ENCODE data around the gene HIPK2.

HIPK2 gene

DNA sequence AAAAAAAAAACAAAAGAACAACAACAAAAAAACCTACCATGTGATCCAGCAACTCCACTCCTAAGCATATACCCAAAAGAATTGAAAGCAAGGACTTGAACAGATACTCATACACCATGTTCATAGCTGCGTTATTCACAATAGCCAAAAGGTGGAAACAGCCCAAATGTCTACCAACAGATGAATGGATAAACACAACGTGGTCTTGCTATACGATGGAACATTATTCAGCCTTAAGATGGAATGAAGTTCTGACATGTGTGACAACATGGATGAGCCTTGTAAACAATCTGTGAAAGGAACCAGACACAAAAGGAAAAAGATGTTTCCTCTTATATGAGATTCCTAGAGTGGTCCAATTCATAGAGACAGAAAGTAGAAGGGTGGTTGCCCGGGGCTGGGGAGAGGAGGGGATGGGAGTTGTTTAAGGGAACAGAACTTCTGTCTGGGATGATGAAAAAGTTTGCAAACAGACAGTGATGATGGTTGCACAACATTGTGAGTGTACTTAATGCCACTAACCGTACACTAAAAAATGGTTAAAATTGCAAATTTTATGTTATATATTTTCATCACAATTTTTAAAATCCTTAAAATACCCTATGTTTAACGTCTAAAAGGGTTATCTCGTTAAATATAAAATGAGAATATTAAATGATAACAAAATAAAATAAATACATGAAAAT is 242.7 kb downstream of the HIPK2 start:
- Histone ChIP-seq H3K4me1 (ENCODE audit: control insufficient read depth in 2 of 2, insufficient read depth in 2 of 2, low read length in 2 of 2) (no peaks in the 10 kb centered on the region), H3K27me3 (ENCODE audit: control insufficient read depth in 2 of 2, insufficient read depth in 2 of 2, low read length in 2 of 2) (no peaks in the 10 kb centered on the region), H3K9me3 (ENCODE audit: control insufficient read depth in 2 of 2, low read length in 2 of 2) (no peaks in the 10 kb centered on the region), H3K4me3 (ENCODE audit: low read length in 2 of 2) (no peak overlapping the region), H3K36me3 (ENCODE audit: control insufficient read depth in 2 of 2, insufficient read depth in 2 of 2, low read length in 2 of 2) (no peaks in the 10 kb centered on the region), H3K27ac (ENCODE audit: low read depth in 2 of 2, low read length in 2 of 2) (no peak overlapping the region), H3K9ac (ENCODE audit: low read depth in 1 of 2, low read length in 2 of 2) (no peak overlapping the region)

DNA sequence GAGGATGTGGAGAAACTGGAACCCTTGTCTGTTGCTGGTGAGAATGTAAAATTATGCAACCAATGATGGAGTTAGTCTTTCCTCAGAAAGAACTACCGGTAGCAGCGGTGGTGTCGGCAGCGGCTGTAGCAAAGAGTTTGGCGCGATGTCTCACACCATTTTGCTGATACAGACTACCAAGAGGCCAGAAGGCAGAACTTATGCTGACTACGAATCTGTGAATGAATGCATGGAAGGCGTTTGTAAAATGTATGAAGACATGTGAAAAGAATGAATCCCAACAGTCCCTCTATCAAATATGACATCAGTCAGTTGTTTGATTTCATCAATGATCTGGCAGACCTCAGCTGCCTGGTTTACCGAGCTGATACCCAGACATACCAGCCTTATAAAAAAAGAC is 243.7 kb downstream of the HIPK2 start:
- Histone ChIP-seq H3K27me3 (ENCODE audit: control insufficient read depth in 2 of 2, insufficient read depth in 2 of 2, low read length in 2 of 2) (no peaks in the 10 kb centered on the region), H3K36me3 (ENCODE audit: control insufficient read depth in 2 of 2, insufficient read depth in 2 of 2, low read length in 2 of 2) (no peaks in the 10 kb centered on the region), H3K9me3 (ENCODE audit: control insufficient read depth in 2 of 2, low read length in 2 of 2) (no peaks in the 10 kb centered on the region), H3K4me3 (ENCODE audit: low read length in 2 of 2) (no peak overlapping the region), H3K4me1 (ENCODE audit: control insufficient read depth in 2 of 2, insufficient read depth in 2 of 2, low read length in 2 of 2) (no peaks in the 10 kb centered on the region), H3K27ac (ENCODE audit: low read depth in 2 of 2, low read length in 2 of 2) (no peak overlapping the region), H3K9ac (ENCODE audit: low read depth in 1 of 2, low read length in 2 of 2) (no peak overlapping the region)

DNA sequence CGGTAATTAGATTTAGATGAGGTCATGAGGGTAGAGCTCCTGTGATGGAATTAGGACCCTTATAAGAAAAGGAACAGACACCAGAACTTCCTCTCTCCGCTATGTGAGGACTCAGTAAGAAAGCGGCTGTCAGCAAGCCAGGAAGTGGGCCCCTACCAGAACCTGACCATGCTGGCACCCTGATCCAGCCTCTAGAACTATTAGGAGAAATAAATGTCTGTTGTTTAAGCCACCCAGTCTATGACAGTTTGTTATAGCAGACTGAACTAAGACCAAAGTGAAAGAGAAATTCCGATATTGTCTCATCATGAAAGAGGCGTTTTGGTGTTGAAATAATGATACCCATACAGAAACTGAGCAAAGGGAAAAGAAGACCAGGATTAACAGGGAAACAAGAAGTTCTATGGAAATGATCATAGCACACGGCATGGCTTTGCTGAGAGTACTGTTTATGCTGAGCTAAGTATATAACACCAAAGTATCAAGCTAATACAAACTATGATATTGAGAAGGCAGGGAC is 245.1 kb downstream of the HIPK2 start:
- H3K36me3 ChIP-seq (ENCODE audit: control insufficient read depth in 2 of 2, insufficient read depth in 2 of 2, low read length in 2 of 2), result no peaks in the 10 kb centered on the region
- H3K27ac ChIP-seq (ENCODE audit: low read depth in 2 of 2, low read length in 2 of 2), result no peak overlapping the region
- no peaks in the 10 kb centered on the region for H3K9me3 ChIP-seq (ENCODE audit: control insufficient read depth in 2 of 2, low read length in 2 of 2)
- no peaks in the 10 kb centered on the region for H3K4me1 ChIP-seq (ENCODE audit: control insufficient read depth in 2 of 2, insufficient read depth in 2 of 2, low read length in 2 of 2)
- H3K4me3 ChIP-seq (ENCODE audit: low read length in 2 of 2), result no peak overlapping the region
- H3K27me3 ChIP-seq (ENCODE audit: control insufficient read depth in 2 of 2, insufficient read depth in 2 of 2, low read length in 2 of 2), result no peaks in the 10 kb centered on the region
- no peak overlapping the region for H3K9ac ChIP-seq (ENCODE audit: low read depth in 1 of 2, low read length in 2 of 2)

DNA sequence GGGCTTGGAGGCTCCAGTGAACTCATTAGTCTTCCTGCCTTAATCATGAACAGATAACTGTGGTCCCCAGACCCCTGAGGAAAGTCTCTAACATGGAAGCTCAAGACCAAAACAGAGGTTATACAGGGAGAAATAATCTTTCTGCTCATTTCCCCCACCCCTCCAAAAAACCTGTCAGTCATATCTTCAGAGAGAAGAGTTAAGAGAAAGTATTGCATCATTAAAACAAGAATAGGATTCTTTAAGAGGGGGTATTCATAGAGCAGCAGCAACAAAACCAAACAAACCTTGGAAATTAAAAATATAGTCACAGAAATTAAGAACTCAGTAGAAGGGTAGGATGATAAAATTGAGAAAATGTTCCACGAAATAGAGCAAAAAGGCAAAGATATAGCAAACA is 246.7 kb downstream of the HIPK2 start:
- Histone ChIP-seq H3K27me3 (ENCODE audit: control insufficient read depth in 2 of 2, insufficient read depth in 2 of 2, low read length in 2 of 2) (no peaks in the 10 kb centered on the region), H3K9me3 (ENCODE audit: control insufficient read depth in 2 of 2, low read length in 2 of 2) (no peaks in the 10 kb centered on the region), H3K27ac (ENCODE audit: low read depth in 2 of 2, low read length in 2 of 2) (no peak overlapping the region), H3K36me3 (ENCODE audit: control insufficient read depth in 2 of 2, insufficient read depth in 2 of 2, low read length in 2 of 2) (no peaks in the 10 kb centered on the region), H3K9ac (ENCODE audit: low read depth in 1 of 2, low read length in 2 of 2) (no peak overlapping the region), H3K4me3 (ENCODE audit: low read length in 2 of 2) (no peak overlapping the region), H3K4me1 (ENCODE audit: control insufficient read depth in 2 of 2, insufficient read depth in 2 of 2, low read length in 2 of 2) (no peaks in the 10 kb centered on the region)

DNA sequence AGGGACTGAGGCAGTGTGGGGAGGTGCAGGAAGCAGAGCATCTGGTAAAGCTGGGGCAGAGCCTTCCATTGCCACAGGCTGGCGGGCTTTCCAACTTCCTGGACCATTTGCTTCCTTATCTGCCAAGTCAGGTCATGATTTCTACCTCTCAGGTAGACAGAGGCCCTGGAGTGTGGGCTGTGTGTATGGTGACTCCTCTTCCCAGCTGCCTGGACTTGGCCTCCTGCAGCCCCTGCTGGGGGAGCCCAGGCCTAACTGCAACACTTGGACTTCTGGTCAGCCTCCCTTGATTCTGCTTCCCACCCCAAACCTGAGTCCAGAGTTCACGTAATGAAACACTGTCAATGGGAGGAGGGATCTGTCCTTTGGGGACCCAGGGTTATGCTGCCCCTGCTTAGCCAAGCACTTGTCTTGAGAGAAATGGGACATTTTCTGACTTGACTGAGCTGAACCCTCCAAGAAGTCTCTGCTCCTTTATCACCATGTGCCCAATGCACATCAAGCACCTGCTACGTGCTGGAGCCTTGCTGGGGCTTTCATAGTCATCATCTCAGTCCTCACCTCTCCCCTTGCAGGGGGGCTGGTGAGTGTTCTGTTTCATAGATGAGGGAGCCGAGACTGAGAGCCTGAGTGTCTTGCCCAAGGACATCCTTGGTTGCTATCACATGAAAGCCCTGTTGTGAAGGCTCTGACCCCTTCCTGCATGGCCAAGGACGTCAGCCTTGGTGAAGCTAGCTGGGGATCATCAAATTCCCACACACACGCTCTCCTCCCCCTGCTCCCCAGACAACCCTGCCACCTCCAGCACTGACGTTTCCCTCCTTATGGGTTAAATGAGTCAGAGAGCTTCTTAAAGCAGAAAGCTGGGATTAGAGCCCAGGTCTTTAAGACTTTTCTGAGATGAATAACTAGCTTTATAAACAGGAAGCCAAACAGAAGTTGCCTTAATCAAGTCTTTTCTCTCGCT is 250.9 kb downstream of the HIPK2 start:
- Histone ChIP-seq H3K27me3 (ENCODE audit: control insufficient read depth in 2 of 2, insufficient read depth in 2 of 2, low read length in 2 of 2) (peaks cover 8 to 18% of the 10 kb centered on the region in 2 donors), H3K4me1 (ENCODE audit: control insufficient read depth in 2 of 2, insufficient read depth in 2 of 2, low read length in 2 of 2) (no peaks in the 10 kb centered on the region), H3K9me3 (ENCODE audit: control insufficient read depth in 2 of 2, low read length in 2 of 2) (no peaks in the 10 kb centered on the region), H3K36me3 (ENCODE audit: control insufficient read depth in 2 of 2, insufficient read depth in 2 of 2, low read length in 2 of 2) (no peaks in the 10 kb centered on the region), H3K27ac (ENCODE audit: low read depth in 2 of 2, low read length in 2 of 2) (no peak overlapping the region), H3K4me3 (ENCODE audit: low read length in 2 of 2) (no peak overlapping the region), H3K9ac (ENCODE audit: low read depth in 1 of 2, low read length in 2 of 2) (no peak overlapping the region)

DNA sequence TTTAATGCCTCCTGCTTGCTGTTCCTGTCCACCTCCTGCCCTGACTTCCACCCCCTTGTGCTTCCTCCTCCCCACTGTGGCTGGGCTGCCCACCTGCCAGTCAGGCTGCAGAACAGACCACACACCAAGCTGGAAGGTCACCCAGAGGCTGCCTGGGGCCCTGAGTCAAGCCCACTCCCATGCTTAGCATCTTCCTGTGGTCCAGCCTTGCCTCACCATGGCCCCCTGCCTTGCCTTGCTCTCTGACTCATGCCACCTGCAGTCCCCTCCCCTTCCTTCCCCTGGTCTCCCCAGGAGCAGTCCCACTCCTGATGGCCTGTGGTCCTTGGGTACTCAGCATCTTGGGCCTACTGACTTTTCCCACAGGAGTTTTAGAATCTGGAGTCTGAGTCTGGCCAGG is 252.0 kb downstream of the HIPK2 start:
- Histone ChIP-seq H3K4me3 (ENCODE audit: low read length in 2 of 2) (no peak overlapping the region), H3K36me3 (ENCODE audit: control insufficient read depth in 2 of 2, insufficient read depth in 2 of 2, low read length in 2 of 2) (no peaks in the 10 kb centered on the region), H3K4me1 (ENCODE audit: control insufficient read depth in 2 of 2, insufficient read depth in 2 of 2, low read length in 2 of 2) (no peaks in the 10 kb centered on the region), H3K9ac (ENCODE audit: low read depth in 1 of 2, low read length in 2 of 2) (no peak overlapping the region), H3K9me3 (ENCODE audit: control insufficient read depth in 2 of 2, low read length in 2 of 2) (no peaks in the 10 kb centered on the region), H3K27ac (ENCODE audit: low read depth in 2 of 2, low read length in 2 of 2) (no peak overlapping the region), H3K27me3 (ENCODE audit: control insufficient read depth in 2 of 2, insufficient read depth in 2 of 2, low read length in 2 of 2) (peaks cover 15 to 26% of the 10 kb centered on the region in 2 donors)

DNA sequence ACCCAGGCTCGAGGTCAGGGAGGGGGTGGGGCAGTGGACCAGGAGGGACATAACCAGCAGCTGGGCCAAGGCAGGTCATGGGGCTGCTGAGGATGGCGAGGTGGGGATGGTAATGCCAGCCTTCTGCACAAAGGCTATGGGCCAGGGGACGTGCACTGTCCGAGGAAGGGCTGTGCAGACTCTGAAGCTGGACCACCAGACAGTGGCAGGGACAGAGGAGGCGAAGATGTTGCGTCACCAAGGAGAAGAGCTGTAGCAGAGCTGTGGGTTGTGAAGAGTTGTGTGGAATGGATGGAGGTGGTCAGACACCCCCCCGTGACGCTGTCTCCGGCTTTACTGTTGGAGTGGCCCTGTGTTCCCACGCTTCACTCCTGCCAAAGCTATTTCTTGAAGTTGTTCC is 252.6 kb downstream of the HIPK2 start:
- no peak overlapping the region for H3K4me3 ChIP-seq (ENCODE audit: low read length in 2 of 2)
- no peaks in the 10 kb centered on the region for H3K9me3 ChIP-seq (ENCODE audit: control insufficient read depth in 2 of 2, low read length in 2 of 2)
- H3K27me3 ChIP-seq (ENCODE audit: control insufficient read depth in 2 of 2, insufficient read depth in 2 of 2, low read length in 2 of 2), result peaks cover 15 to 26% of the 10 kb centered on the region in 2 donors
- no peak overlapping the region for H3K9ac ChIP-seq (ENCODE audit: low read depth in 1 of 2, low read length in 2 of 2)
- H3K4me1 ChIP-seq (ENCODE audit: control insufficient read depth in 2 of 2, insufficient read depth in 2 of 2, low read length in 2 of 2), result no peaks in the 10 kb centered on the region
- H3K36me3 ChIP-seq (ENCODE audit: control insufficient read depth in 2 of 2, insufficient read depth in 2 of 2, low read length in 2 of 2), result no peaks in the 10 kb centered on the region
- no peak overlapping the region for H3K27ac ChIP-seq (ENCODE audit: low read depth in 2 of 2, low read length in 2 of 2)

DNA sequence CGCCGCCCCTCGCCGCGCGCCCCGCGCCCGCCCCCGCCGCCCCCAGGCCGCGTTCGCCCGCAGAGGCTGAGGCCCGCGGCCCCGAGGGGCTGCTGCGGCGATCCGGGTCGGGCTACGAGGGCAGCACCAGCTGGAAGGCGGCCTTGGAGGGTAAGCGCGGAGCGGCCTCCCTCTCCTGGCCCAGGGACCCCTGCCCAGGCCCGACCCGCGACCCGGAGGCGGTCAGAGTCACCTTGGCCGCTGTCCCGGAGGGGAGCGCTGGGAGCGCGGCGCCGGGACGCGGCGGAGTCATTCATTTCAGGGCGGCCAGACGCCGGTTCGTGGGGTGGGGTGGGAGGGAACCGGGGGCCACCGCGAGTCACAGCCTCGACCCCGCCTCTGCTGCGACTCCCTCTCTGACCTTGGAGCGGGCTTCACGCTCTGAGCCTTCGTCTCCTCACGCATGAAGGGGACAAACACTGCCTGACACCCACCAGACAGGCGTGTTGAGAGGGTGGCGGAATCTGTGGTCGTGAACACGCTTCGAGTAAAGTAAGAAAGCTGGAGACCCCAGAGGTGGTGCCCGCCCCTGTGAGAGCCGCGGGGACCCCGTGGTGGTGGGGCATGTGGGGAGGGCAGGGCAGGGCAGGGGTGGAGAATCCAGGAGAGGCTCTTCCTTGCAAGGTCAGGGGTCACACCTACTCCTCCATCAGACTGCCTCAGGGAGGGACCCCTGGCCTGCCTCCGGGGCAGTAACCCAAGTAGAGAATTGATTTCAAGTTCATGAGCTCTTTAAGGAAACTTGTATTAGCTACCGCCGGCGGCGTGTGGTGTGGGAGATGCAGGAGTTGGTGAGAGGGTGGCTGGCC is 253.6 kb downstream of the HIPK2 start:
- H3K27me3 ChIP-seq (ENCODE audit: control insufficient read depth in 2 of 2, insufficient read depth in 2 of 2, low read length in 2 of 2), result peaks cover 15 to 26% of the 10 kb centered on the region in 2 donors

DNA sequence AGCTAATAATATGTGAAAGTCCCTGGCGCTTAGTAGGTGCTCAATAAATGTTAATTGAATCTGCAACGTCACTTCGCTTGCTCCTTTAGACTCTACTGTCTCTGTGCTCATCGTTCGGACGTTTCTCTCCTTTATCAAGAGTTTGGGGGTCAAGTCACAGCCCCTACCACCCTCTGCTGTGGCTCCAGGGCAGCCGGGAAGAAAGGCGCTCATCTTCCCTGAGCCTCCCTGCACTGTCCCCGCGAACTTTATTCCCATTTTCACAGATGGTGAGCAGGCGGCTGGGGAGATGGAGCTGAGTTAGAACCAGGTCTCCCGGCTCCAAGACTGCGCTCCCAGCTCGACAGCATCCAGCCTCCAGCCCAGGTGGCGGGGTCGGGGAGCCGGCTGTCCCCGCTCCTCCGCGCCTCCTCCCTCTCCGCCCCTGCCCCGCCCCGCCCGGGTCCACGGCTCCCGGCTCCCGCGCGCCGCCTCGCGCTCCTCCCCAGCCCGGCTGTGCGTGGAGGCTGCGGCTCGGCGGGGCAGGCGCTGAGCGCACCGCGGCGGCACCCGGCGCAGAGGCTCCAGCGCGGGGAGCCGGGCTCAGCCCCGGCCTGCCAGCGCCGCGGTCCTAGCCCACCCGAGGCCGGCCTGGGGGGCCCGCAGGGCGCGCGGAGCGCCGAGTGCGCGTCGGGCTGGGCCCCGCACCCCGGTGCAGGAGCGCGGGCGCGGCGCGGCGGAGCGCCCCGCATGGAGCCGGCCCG is 254.4 kb downstream of the HIPK2 start, which contains the start of gene CLEC2L:
Gene CLEC2L, plus strand, starts transcription at position 487 of the 743 bp plus-strand sequence. Its CDS starts 243 bp downstream, at position 730.
- no peaks in the 10 kb centered on the region for H3K4me1 ChIP-seq (ENCODE audit: control insufficient read depth in 2 of 2, insufficient read depth in 2 of 2, low read length in 2 of 2)
- H3K9me3 ChIP-seq (ENCODE audit: control insufficient read depth in 2 of 2, low read length in 2 of 2), result no peaks in the 10 kb centered on the region
- H3K36me3 ChIP-seq (ENCODE audit: control insufficient read depth in 2 of 2, insufficient read depth in 2 of 2, low read length in 2 of 2), result no peaks in the 10 kb centered on the region
- H3K9ac ChIP-seq (ENCODE audit: low read depth in 1 of 2, low read length in 2 of 2), result no peak within 1 kb of the TSS
- peak within 1 kb of the TSS in 1 of 2 donors; percentile 15 for H3K4me3 ChIP-seq (ENCODE audit: low read length in 2 of 2)
- H3K27me3 ChIP-seq (ENCODE audit: control insufficient read depth in 2 of 2, insufficient read depth in 2 of 2, low read length in 2 of 2), result peaks cover 15 to 26% of the 10 kb centered on the region in 2 donors
- no peak within 1 kb of the TSS for H3K27ac ChIP-seq (ENCODE audit: low read depth in 2 of 2, low read length in 2 of 2)

More for the DNA sequence above, 253.6 kb downstream of the HIPK2 start:
- no peak overlapping the region for H3K27ac ChIP-seq (ENCODE audit: low read depth in 2 of 2, low read length in 2 of 2)
- H3K36me3 ChIP-seq (ENCODE audit: control insufficient read depth in 2 of 2, insufficient read depth in 2 of 2, low read length in 2 of 2), result no peaks in the 10 kb centered on the region
- H3K4me1 ChIP-seq (ENCODE audit: control insufficient read depth in 2 of 2, insufficient read depth in 2 of 2, low read length in 2 of 2), result no peaks in the 10 kb centered on the region
- H3K4me3 ChIP-seq (ENCODE audit: low read length in 2 of 2), result no peak overlapping the region
- H3K9me3 ChIP-seq (ENCODE audit: control insufficient read depth in 2 of 2, low read length in 2 of 2), result no peaks in the 10 kb centered on the region
- H3K9ac ChIP-seq (ENCODE audit: low read depth in 1 of 2, low read length in 2 of 2), result no peak overlapping the region
